SU-DHL-6 (cell line): ENCODE measurements around the gene TBC1D22A.

Experiments used
- EZH2phosphoT487 ChIP-seq: fragments of 200-600 bp; sonication (generic), shearing (Covaris generic); conservative IDR thresholded peaks from 2 replicates; pipeline ENCODE4 v1.6.1; 2018; ENCODE audit warnings: mild to moderate bottlenecking, antibody characterized with exemption, low read length, moderate library complexity, mixed read lengths
- TF ChIP-seq, protein P1 (sequence below): fragments of 200-600 bp; sonication (generic); IDR thresholded peaks from one replicate; pipeline ENCODE4 v1.5.1; 2017; ENCODE audit warnings: antibody characterized with exemption, mild to moderate bottlenecking, low read length, moderate library complexity; ENCODE audit not compliant: insufficient read depth, poor library complexity, severe bottlenecking

DNA sequence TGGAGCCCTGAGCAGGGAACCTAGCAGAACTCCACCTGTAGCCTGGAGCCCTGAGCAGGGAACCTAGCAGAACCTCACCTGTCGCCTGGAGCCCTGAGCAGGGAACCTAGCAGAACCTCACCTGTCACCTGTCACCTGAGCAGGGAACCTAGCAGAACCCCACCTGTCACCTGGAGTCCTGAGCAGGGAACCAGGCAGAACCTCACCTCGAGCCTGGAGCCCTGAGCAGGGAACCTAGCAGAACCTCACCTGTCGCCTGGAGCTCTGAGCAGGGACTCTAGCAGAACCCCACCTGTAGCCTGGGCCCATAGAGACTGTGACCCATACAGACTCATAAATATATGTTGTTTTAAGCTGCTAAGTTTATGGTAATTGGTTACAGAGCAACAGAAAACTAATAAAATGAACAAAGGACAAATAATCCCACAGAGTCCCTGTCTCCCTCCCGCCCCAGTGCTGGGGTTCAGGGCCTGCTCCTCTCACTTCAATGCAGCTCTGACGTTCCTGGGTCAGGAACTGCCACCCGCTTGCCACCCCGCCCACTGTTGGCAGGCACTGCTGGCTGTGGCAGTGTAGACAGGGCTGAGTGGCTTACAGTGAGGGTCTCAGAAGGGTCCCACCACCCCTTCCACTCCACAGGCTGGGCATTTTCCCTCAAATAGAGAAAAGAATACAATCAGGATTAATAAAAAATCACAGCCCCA, 259.1 kb downstream of the TBC1D22A start:
- TF ChIP-seq, protein P1, sequence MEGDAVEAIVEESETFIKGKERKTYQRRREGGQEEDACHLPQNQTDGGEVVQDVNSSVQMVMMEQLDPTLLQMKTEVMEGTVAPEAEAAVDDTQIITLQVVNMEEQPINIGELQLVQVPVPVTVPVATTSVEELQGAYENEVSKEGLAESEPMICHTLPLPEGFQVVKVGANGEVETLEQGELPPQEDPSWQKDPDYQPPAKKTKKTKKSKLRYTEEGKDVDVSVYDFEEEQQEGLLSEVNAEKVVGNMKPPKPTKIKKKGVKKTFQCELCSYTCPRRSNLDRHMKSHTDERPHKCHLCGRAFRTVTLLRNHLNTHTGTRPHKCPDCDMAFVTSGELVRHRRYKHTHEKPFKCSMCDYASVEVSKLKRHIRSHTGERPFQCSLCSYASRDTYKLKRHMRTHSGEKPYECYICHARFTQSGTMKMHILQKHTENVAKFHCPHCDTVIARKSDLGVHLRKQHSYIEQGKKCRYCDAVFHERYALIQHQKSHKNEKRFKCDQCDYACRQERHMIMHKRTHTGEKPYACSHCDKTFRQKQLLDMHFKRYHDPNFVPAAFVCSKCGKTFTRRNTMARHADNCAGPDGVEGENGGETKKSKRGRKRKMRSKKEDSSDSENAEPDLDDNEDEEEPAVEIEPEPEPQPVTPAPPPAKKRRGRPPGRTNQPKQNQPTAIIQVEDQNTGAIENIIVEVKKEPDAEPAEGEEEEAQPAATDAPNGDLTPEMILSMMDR, result no peak
- no peak for TF ChIP-seq EZH2phosphoT487
